Tibial artery (tissue), 4 donors: ENCODE measurements around the gene DHX35.

ENCODE experiments used
- DNase-seq, 2 donors: peaks; one replicate each; pipeline ENCODE4 v3.0.0-alpha.2; 2019
- H3K27ac ChIP-seq, 2 donors: fragments of 200-600 bp; sonication (generic) in 1 of 2; 1 replicate in 1 of 2; 2 replicates in 1 of 2; pipeline ENCODE4 v1.5.1; 2018 to 2019; ENCODE audit warnings: mild to moderate bottlenecking in 1 of 2
- H3K27me3 ChIP-seq, 2 donors: fragments of 200-600 bp; sonication (generic) in 1 of 2; one replicate each; pipeline versions ENCODE4 v1.5.1 to v1.6.0; 2016 to 2019
- H3K36me3 ChIP-seq, 3 donors: fragments of 200-600 bp; sonication (generic) in 2 of 3; one replicate each; pipeline ENCODE4 v1.5.1; 2016 to 2019; ENCODE audit warnings: mild to moderate bottlenecking in 2 of 3
- H3K4me1 ChIP-seq, 4 donors: fragments of 200-600 bp; sonication (generic) in 2 of 4; 1 replicate in 3 of 4; 2 replicates in 1 of 4; pipeline ENCODE4 v1.5.1; 2016 to 2019
- H3K4me3 ChIP-seq, 2 donors: fragments of 200-600 bp; sonication (generic) in 1 of 2; 1 replicate in 1 of 2; 2 replicates in 1 of 2; pipeline ENCODE4 v1.5.1; 2018 to 2019; ENCODE audit warnings: mild to moderate bottlenecking in 2 of 2
- H3K9me3 ChIP-seq, 3 donors: fragments of 200-600 bp; sonication (generic) in 1 of 3; one replicate each; pipeline ENCODE4 v1.5.1; 2016 to 2019
- intact Hi-C: fragments of 100-400 bp; cut with DNase I; formaldehyde crosslinking; loops from one replicate; pipeline ENCODE4 v1.15.0; 2023; ENCODE audit warnings: low total_unique reads
- TF ChIP-seq, protein P1 (sequence below), 2 experiments: fragments of 200-600 bp in 1 of 2; fragments of 450-650 bp in 1 of 2; IDR thresholded peaks; one replicate each; pipeline ENCODE4 v1.5.1; 2017 to 2019; ENCODE audit warnings: antibody characterized with exemption in 2 of 2, mild to moderate bottlenecking in 1 of 2, moderate library complexity in 1 of 2

The DHX35 gene

DNA sequence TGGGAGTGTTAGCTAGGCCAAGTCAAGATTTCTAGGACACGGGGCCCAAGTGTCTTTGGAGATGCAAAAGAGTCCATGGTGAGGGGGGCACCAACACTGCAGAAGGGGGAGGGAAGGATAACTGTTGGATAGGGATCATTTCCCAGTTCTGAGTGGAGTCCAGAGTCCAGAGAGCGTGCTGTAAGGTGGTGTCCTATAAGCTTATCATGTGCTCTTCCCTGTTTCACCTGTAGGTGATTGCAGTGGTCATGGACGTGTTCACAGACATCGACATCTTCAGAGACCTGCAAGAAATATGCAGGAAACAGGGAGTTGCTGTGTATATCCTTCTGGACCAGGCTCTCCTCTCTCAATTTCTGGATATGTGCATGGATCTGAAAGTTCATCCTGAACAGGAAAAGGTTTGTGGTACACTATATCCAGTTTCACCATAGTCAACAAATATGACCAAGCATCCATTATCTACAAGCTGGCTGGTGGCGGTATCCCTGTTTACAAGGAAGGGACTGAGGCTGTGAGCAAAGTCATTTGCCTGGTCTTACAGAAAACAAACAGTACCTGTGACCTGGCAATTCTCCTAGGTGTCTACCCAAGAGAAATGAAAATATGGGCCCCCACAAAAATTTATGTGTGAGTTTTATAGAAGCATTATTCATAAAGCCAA is 20.3 kb upstream of the DHX35 start:
- DNase-seq, result no peak
- Histone ChIP-seq H3K9me3 (no peaks in the 10 kb centered on the region), H3K4me1 (no peaks in the 10 kb centered on the region), H3K27ac (no peak overlapping the region), H3K27me3 (no peaks in the 10 kb centered on the region), H3K4me3 (no peak overlapping the region), H3K36me3 (no peaks in the 10 kb centered on the region)
- intact Hi-C loops, result no loop called here
- TF ChIP-seq, protein P1, sequence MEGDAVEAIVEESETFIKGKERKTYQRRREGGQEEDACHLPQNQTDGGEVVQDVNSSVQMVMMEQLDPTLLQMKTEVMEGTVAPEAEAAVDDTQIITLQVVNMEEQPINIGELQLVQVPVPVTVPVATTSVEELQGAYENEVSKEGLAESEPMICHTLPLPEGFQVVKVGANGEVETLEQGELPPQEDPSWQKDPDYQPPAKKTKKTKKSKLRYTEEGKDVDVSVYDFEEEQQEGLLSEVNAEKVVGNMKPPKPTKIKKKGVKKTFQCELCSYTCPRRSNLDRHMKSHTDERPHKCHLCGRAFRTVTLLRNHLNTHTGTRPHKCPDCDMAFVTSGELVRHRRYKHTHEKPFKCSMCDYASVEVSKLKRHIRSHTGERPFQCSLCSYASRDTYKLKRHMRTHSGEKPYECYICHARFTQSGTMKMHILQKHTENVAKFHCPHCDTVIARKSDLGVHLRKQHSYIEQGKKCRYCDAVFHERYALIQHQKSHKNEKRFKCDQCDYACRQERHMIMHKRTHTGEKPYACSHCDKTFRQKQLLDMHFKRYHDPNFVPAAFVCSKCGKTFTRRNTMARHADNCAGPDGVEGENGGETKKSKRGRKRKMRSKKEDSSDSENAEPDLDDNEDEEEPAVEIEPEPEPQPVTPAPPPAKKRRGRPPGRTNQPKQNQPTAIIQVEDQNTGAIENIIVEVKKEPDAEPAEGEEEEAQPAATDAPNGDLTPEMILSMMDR (IDR thresholded peaks at IDR 0.05), result no peak

DNA sequence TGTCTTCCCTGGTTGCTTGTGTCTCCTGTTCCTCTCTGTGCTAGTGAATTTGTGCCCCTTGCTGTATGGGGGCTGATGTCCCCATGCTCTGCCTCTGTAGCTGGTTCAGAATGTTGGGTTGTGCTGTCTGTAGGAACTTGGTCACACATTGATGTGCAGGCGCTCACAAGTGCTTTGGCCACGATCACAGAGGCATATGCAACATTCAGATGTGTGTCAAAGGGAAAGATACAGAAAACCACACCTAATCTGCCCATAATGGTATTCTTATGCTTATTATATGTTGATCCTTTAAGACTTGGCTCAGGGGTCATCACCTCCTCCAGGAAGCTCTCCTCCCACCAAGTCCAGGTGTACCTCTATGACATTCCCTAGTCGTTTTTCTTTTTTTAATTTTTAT is 17.1 kb upstream of the DHX35 start:
- intact Hi-C loops, result no loop called here
- no peaks in the 10 kb centered on the region for H3K36me3 ChIP-seq
- no peaks in the 10 kb centered on the region for H3K27me3 ChIP-seq
- H3K4me3 ChIP-seq, result no peak overlapping the region
- H3K9me3 ChIP-seq, result no peaks in the 10 kb centered on the region
- no peak overlapping the region for H3K27ac ChIP-seq
- no peak for DNase-seq
- no peaks in the 10 kb centered on the region for H3K4me1 ChIP-seq
- TF ChIP-seq, protein P1 (IDR thresholded peaks at IDR 0.05), result no peak

DNA sequence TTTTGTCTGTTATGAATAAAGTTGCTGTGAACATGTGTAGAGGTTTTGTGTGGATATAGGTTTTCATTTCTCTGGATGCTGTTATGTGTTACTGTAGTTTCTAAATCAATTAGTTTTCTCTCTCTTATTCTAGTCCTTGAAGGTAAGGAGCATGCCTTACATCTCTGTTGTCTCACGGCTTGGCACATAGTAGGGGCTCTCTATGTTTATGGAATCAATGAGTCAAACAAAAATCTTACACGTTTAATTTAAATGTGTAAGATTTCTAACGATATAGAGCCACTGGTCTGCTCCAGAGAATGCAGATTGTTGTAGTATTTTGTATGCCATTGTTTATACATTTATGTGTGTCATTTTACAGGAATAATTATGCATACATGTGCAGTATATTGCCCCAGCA is 15.3 kb upstream of the DHX35 start:
- intact Hi-C loops, result no loop called here
- no peaks in the 10 kb centered on the region for H3K9me3 ChIP-seq
- H3K27me3 ChIP-seq, result no peaks in the 10 kb centered on the region
- TF ChIP-seq, protein P1 (IDR thresholded peaks at IDR 0.05), result no peak
- H3K4me1 ChIP-seq, result no peaks in the 10 kb centered on the region
- H3K27ac ChIP-seq, result no peak overlapping the region
- H3K36me3 ChIP-seq, result no peaks in the 10 kb centered on the region
- no peak overlapping the region for H3K4me3 ChIP-seq
- no peak for DNase-seq

DNA sequence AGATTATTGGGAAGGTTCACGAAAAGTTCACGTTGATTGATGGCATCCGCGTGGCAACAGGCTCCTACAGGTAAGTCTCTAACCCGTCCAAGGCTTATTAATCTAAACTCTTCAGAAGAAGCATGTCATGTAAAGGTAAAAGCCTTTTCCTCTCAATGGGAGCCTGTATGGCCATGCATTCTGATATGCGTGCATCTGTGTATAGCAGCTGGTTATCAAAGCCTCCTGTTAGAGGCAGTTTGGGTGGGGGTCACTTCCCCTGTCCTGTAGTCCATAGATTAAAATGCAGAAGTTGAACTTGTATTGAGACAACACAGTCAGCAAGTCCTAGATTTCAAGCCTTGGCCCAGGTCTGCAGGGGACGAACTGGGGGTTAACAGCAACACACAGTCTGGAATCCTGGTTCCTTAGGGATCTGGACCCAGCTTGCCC is 14.2 kb upstream of the DHX35 start:
- no peak overlapping the region for H3K4me3 ChIP-seq
- TF ChIP-seq, protein P1 (IDR thresholded peaks at IDR 0.05), result no peak
- H3K36me3 ChIP-seq, result no peaks in the 10 kb centered on the region
- H3K27ac ChIP-seq, result no peak overlapping the region
- H3K4me1 ChIP-seq, result no peaks in the 10 kb centered on the region
- H3K27me3 ChIP-seq, result no peaks in the 10 kb centered on the region
- H3K9me3 ChIP-seq, result no peaks in the 10 kb centered on the region
- DNase-seq, result no peak
- intact Hi-C loops, result no loop called here

DNA sequence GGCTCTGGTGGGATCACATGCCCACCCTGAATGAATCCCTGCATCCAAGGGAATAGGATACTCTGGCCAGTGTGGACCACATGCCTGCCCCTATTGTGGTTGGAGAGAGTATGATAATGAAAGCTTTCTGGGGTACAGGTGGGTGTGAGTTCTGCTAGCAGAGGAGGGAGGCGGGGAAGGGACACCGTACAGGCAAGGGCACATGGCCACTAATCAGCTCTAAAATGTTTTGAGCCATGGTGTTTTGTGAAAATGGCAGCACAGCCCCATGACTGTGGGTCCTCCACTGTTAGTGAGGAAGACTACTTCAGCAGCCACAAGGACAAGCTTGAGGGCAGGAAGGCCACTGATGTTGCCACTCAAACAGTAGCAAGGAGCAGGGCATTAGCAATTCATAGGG is 11.9 kb upstream of the DHX35 start:
- H3K9me3 ChIP-seq, result no peaks in the 10 kb centered on the region
- H3K27ac ChIP-seq, result no peak overlapping the region
- no peaks in the 10 kb centered on the region for H3K36me3 ChIP-seq

More for the DNA sequence above, 11.9 kb upstream of the DHX35 start:
- TF ChIP-seq, protein P1 (IDR thresholded peaks at IDR 0.05), result no peak
- H3K4me3 ChIP-seq, result no peak overlapping the region
- intact Hi-C loops, result no loop called here
- no peak for DNase-seq
- no peaks in the 10 kb centered on the region for H3K27me3 ChIP-seq
- no peaks in the 10 kb centered on the region for H3K4me1 ChIP-seq
